ENCODE results near the gene RYR3. TPM values are rescaled to one million over a fixed set of nuclear protein-coding genes. Genes with fewer than 3 reads are reported as not detected.
"Not testable (repeated sequence)": the region's sequence is repeated elsewhere in the genome, so short reads cannot be mapped to it uniquely, and the experiment has no call there.

Gene RYR3
- total RNA-seq, 1 donor from 2014 or later, result not detected

- ATAC-seq (ENCODE audit: low read depth) (no peak), DNase-seq (no peak)
- no peak overlapping the region for H3K27ac Mint-ChIP-seq
- H3K4me3 Mint-ChIP-seq, result no peak overlapping the region
- H3K4me1 Mint-ChIP-seq, result no peaks in the 10 kb centered on the region
- POLR2A ChIA-PET, result no interaction called here
- H3K36me3 Mint-ChIP-seq (ENCODE audit: low read depth), result no peaks in the 10 kb centered on the region
- intact Hi-C loops (cut with micrococcal nuclease), result no loop called here
- no peak for TF ChIP-seq CTCF (IDR thresholded peaks at IDR 0.05)
- H3K27me3 Mint-ChIP-seq, result peaks cover 11% of the 10 kb centered on the region
- no peaks in the 10 kb centered on the region for H3K9me3 Mint-ChIP-seq
- CTCF ChIA-PET, result no interaction called here
Observed at GRCh38 chr15:33813891-33814290, 503.1 kb downstream of the RYR3 start.

GRCh38 chr15:33819499-33819898 is 508.7 kb downstream of the RYR3 start:
- H3K9me3 Mint-ChIP-seq; H3K36me3 Mint-ChIP-seq (ENCODE audit: low read depth); CTCF ChIA-PET; DNase-seq; H3K27ac Mint-ChIP-seq; H3K4me3 Mint-ChIP-seq; intact Hi-C loops (cut with micrococcal nuclease); H3K27me3 Mint-ChIP-seq; ATAC-seq (ENCODE audit: low read depth); POLR2A ChIA-PET; H3K4me1 Mint-ChIP-seq: not testable (repeated sequence)

DNA sequence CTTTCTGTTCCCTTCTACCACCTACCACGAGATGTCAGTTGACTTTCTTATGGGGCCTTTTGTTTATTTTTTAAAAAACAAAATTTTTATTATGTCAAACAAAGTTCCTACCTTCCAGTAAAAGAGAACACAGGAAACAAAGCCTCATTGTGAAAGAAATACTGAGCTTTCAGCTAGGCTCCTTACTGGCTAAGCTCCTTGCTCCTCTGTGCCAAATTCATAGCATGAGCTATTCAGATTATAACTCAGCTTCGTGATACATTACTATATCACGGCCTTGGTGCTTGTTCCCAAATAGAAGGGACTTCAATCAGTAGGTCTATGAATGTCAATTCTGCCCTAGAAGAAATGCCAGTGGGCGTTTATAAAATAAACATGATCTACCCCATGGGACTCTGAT is 511.7 kb downstream of the RYR3 start:
- peaks cover 9% of the 10 kb centered on the region for H3K27me3 Mint-ChIP-seq
- ATAC-seq (ENCODE audit: low read depth) (no peak), DNase-seq (no peak)
- H3K4me1 Mint-ChIP-seq, result no peaks in the 10 kb centered on the region
- CTCF ChIA-PET, result no interaction called here
- H3K27ac Mint-ChIP-seq, result no peak overlapping the region
- H3K4me3 Mint-ChIP-seq, result no peak overlapping the region
- intact Hi-C loops (cut with micrococcal nuclease), result no loop called here
- POLR2A ChIA-PET, result no interaction called here
- H3K36me3 Mint-ChIP-seq (ENCODE audit: low read depth), result no peaks in the 10 kb centered on the region
- H3K9me3 Mint-ChIP-seq, result no peaks in the 10 kb centered on the region
- no peak for TF ChIP-seq CTCF (IDR thresholded peaks at IDR 0.05)

GRCh38 chr15:33823119-33823518 is 512.4 kb downstream of the RYR3 start:
- no peak overlapping the region for H3K4me3 Mint-ChIP-seq
- no peaks in the 10 kb centered on the region for H3K36me3 Mint-ChIP-seq (ENCODE audit: low read depth)
- H3K27ac Mint-ChIP-seq, result no peak overlapping the region
- CTCF ChIA-PET, result no interaction called here
- no peak for TF ChIP-seq CTCF (IDR thresholded peaks at IDR 0.05)
- no peak for ATAC-seq (ENCODE audit: low read depth)
- H3K27me3 Mint-ChIP-seq, result peaks cover 7% of the 10 kb centered on the region
- H3K4me1 Mint-ChIP-seq, result no peaks in the 10 kb centered on the region
- POLR2A ChIA-PET, result no interaction called here
- intact Hi-C loops (cut with micrococcal nuclease), result no loop called here
- H3K9me3 Mint-ChIP-seq, result no peaks in the 10 kb centered on the region
- no peak for DNase-seq

DNA sequence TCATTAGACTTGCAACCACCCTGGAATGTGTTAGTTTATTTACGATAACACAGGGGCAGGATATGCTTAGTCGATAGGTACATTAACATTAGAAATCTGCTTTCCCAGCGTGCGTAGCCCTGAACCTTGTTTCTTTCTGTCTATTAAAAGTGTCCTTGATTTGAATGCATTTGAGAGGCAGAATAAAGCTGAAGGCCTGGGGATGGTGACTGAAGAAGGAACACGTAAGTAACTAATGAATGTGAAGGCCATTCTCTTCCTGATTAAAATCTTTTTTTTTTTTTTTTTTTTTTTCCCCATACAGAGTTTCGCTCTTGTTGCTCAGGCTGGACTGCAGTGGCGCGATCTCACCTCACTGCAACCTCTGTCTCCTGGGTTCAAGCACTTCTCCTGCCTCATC is 514.7 kb downstream of the RYR3 start:
- H3K4me3 Mint-ChIP-seq, result no peak overlapping the region
- ATAC-seq (ENCODE audit: low read depth) (no peak), DNase-seq (no peak)
- CTCF ChIA-PET, result no interaction called here
- no peaks in the 10 kb centered on the region for H3K4me1 Mint-ChIP-seq
- no peaks in the 10 kb centered on the region for H3K36me3 Mint-ChIP-seq (ENCODE audit: low read depth)
- TF ChIP-seq CTCF (IDR thresholded peaks at IDR 0.05), result no peak
- H3K27me3 Mint-ChIP-seq, result peaks cover 7% of the 10 kb centered on the region
- H3K9me3 Mint-ChIP-seq, result peaks cover 2% of the 10 kb centered on the region
- POLR2A ChIA-PET, result no interaction called here
- H3K27ac Mint-ChIP-seq, result no peak overlapping the region
- intact Hi-C loops (cut with micrococcal nuclease), result no loop called here

GRCh38 chr15:33826201-33826600 is 515.4 kb downstream of the RYR3 start:
- Mint-ChIP-seq H3K36me3 (ENCODE audit: low read depth) (no peaks in the 10 kb centered on the region), H3K9me3 (peaks cover 2% of the 10 kb centered on the region), H3K27me3 (peaks cover 7% of the 10 kb centered on the region), H3K4me3 (no peak overlapping the region), H3K4me1 (no peaks in the 10 kb centered on the region), H3K27ac (no peak overlapping the region)
- ATAC-seq (ENCODE audit: low read depth) (no peak), DNase-seq (no peak)
- POLR2A ChIA-PET, result no interaction called here
- intact Hi-C loops (cut with micrococcal nuclease), result no loop called here
- CTCF ChIA-PET, result no interaction called here
- no peak for TF ChIP-seq CTCF (IDR thresholded peaks at IDR 0.05)

All from activated B cell treated with CpG ODN at 0.5 μM for 24 hours (primary cell).